Esophagus muscularis mucosa (tissue), 4 donors: ENCODE data around the gene ARCN1. TPM values are rescaled to one million over a fixed set of nuclear protein-coding genes. Genes with fewer than 3 reads are reported as not detected.

Experiments
- DNase-seq: peaks from one replicate; pipeline ENCODE4 v3.0.0-alpha.2; 2017; ENCODE audit errors: extremely low spot score
- H3K27ac ChIP-seq, 4 donors: fragments of 200-600 bp; sonication (generic); replicated peaks in 1 of 4; 1 replicate in 3 of 4; 2 replicates in 1 of 4; pipeline ENCODE4 v1.5.1; 2016 to 2019; ENCODE audit warnings: mild to moderate bottlenecking in 1 of 4
- H3K27me3 ChIP-seq, 4 donors: fragments of 200-600 bp; sonication (generic); one replicate each; pipeline versions ENCODE4 v1.5.1 to v1.6.0; 2016 to 2019
- H3K36me3 ChIP-seq, 4 donors: fragments of 200-600 bp; sonication (generic); one replicate each; pipeline ENCODE4 v1.5.1; 2016 to 2019
- H3K4me1 ChIP-seq, 4 donors: fragments of 200-600 bp; sonication (generic); one replicate each; pipeline ENCODE4 v1.5.1; 2016 to 2019
- H3K4me3 ChIP-seq, 4 donors: fragments of 200-600 bp; sonication (generic); 1 replicate in 2 of 4; 2 replicates in 2 of 4; pipeline ENCODE4 v1.5.1; 2016 to 2019; ENCODE audit warnings: mild to moderate bottlenecking in 4 of 4, moderate library complexity in 1 of 4
- H3K9me3 ChIP-seq, 4 donors: fragments of 200-600 bp; sonication (generic); 1 replicate in 3 of 4; 2 replicates in 1 of 4; pipeline ENCODE4 v1.5.1; 2016 to 2019
- CTCF ChIP-seq, 3 experiments: fragments of 200-600 bp in 2 of 3; fragments of 450-650 bp in 1 of 3; sonication (generic) in 2 of 3; IDR thresholded peaks; one replicate each; pipeline ENCODE4 v1.5.1; 2017 to 2019; ENCODE audit warnings: antibody characterized with exemption in 3 of 3, mild to moderate bottlenecking in 2 of 3, moderate library complexity in 1 of 3
- EP300 ChIP-seq: sonication (generic); formaldehyde crosslinking; IDR thresholded peaks from one replicate; pipeline ENCODE4 v1.6.1; 2017; ENCODE audit warnings: antibody characterized with exemption
- POLR2A ChIP-seq: fragments of 450-650 bp; IDR thresholded peaks from one replicate; pipeline ENCODE4 v1.6.1; 2017; ENCODE audit warnings: antibody characterized with exemption, moderate library complexity, mild to moderate bottlenecking, low read depth
- POLR2AphosphoS5 ChIP-seq, 2 donors: sonication (generic); formaldehyde crosslinking; IDR thresholded peaks; one replicate each; pipeline ENCODE4 v1.6.1; 2017; ENCODE audit warnings: antibody characterized with exemption in 2 of 2
- WGBS: methylation state at CpG from one replicate; pipeline ENCODE4 v1.1.5; 2018; 5-methylcytosine and 5-hydroxymethylcytosine counted together
- intact Hi-C: fragments of 100-400 bp; cut with DNase I; formaldehyde crosslinking; loops from one replicate; pipeline ENCODE4 v1.15.1; 2023
- total RNA-seq, 4 donors: library from RNA; depleted of rRNA; stranded (reverse); fragments of >200 nt; gene quantifications; one replicate each; pipeline versions ENCODE4 v1.1.0 to v1.2.1, GENCODE V29; 2016

The ARCN1 gene
- total RNA-seq, 4 donors from 2014 or later: 83.9 to 115 (median 102) TPM

- Histone ChIP-seq H3K9me3 (no peaks in the 10 kb centered on the region), H3K4me3 (no peak overlapping the region), H3K36me3 (peaks cover 16 to 89% (median 76%) of the 10 kb centered on the region in 4 donors), H3K4me1 (peaks cover 46 to 67% (median 56%) of the 10 kb centered on the region in 4 donors), H3K27ac (peak overlapping the region in 2 of 4 donors; percentile 7 to 27), H3K27me3 (no peaks in the 10 kb centered on the region)
- no peak for DNase-seq
- TF ChIP-seq CTCF (IDR thresholded peaks at IDR 0.05): no peak
- 80% methylated on average over 1 of the region's 20 CpGs for WGBS
- intact Hi-C loops: no loop called here
Measured at GRCh38 chr11:118628031-118628430, 55.8 kb downstream of the ARCN1 start.

- H3K4me1 ChIP-seq: peaks cover 46 to 67% (median 55%) of the 10 kb centered on the region in 4 donors
- intact Hi-C loops: no loop called here
- no peak for DNase-seq
Measured at GRCh38 chr11:118628432-118628831, 56.2 kb downstream of the ARCN1 start.

GRCh38 chr11:118628861-118629549 is 56.8 kb downstream of the ARCN1 start:
- Histone ChIP-seq H3K36me3 (peaks cover 16 to 99% (median 79%) of the 10 kb centered on the region in 4 donors), H3K27me3 (no peaks in the 10 kb centered on the region), H3K4me3 (no peak overlapping the region), H3K9me3 (no peaks in the 10 kb centered on the region), H3K27ac (no peak overlapping the region), H3K4me1 (peaks cover 48 to 70% (median 59%) of the 10 kb centered on the region in 4 donors)
- no peak for DNase-seq
- TF ChIP-seq POLR2A: no peak
- 83% methylated on average over 4 of the region's 5 CpGs for WGBS
- intact Hi-C loops: no loop called here

More at GRCh38 chr11:118628432-118628831, 56.2 kb downstream of the ARCN1 start:
- Histone ChIP-seq H3K27ac (peak overlapping the region in 2 of 4 donors; percentile 7 to 27), H3K9me3 (no peaks in the 10 kb centered on the region), H3K4me3 (no peak overlapping the region), H3K36me3 (peaks cover 16 to 93% (median 79%) of the 10 kb centered on the region in 4 donors), H3K27me3 (no peaks in the 10 kb centered on the region)
- WGBS: 88% methylated on average over 13 of the region's 13 CpGs
- no peak for TF ChIP-seq EP300
- TF ChIP-seq POLR2AphosphoS5 (IDR thresholded peaks at IDR 0.05): no peak
- no peak for TF ChIP-seq CTCF (IDR thresholded peaks at IDR 0.05)
- TF ChIP-seq POLR2A: no peak

- H3K36me3 ChIP-seq: peaks cover 14 to 100% (median 73%) of the 10 kb centered on the region in 4 donors
- H3K27ac ChIP-seq: no peak overlapping the region
- TF ChIP-seq CTCF (IDR thresholded peaks at IDR 0.05) (no peak), POLR2AphosphoS5 (IDR thresholded peaks at IDR 0.05) (no peak), POLR2A (no peak), EP300 (no peak)
- intact Hi-C loops: no loop called here
- no peaks in the 10 kb centered on the region for H3K27me3 ChIP-seq
- no peaks in the 10 kb centered on the region for H3K9me3 ChIP-seq
- H3K4me3 ChIP-seq: no peak overlapping the region
- H3K4me1 ChIP-seq: peaks cover 53 to 76% (median 67%) of the 10 kb centered on the region in 4 donors
- 92% methylated on average over 6 of the region's 6 CpGs for WGBS
- no peak for DNase-seq
Measured at GRCh38 chr11:118629761-118630661, 57.8 kb downstream of the ARCN1 start.
